ENCODE measurements around the gene S100A14.

S100A14 gene

DNA sequence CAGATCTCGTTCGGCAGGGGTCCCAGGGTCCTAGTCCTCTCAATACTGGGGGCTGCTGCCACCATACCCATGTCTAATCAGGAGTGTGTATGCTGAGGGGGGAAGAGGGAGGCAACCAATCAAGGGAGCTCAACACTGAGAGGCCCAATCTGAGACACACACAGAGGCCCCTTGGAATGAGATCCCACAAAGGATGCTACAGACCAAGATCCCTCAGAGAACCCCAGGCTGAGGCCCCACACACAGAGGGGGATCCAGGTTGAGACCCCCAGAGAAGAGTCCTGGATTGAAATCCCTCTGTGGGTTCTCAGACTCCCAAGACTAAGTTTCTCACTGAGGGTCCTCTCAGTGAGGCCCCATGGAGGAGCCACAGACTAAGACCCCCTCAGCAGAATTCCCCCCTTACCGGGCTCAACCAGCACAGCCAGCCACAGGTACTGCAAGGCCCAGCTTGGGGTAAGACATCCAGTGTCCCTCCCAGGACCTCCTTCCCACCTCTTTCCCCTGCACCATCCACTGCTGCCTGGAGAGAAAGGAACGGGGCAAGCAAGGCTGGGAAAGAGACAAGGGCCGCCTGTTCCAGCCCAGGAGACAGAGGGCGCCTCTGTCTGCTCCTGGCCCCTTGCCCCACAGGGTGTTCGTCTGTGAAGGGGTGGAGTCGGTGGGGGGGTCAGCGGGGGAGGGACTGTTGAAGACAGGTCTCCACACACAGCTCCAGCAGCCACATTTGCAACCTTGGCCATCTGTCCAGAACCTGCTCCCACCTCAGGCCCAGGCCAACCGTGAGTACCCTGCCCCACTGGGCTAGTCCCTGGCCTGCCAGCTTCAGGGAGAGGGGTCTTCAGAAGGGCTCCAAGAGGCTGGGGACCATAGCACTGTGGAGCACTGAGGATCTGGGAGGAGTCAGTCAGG lies 11.8 kb upstream of the S100A14 start, which contains the start of gene S100A1:
TSS of gene S100A1 (plus strand) at position 720 of the 912 bp plus-strand sequence. CDS start 2,088 bp downstream, outside the sequence.
- peaks cover 16% of the 10 kb centered on the region for H3K36me3 Mint-ChIP-seq (ENCODE audit: low read depth)
- no peaks in the 10 kb centered on the region for H3K27me3 Mint-ChIP-seq (ENCODE audit: low read depth)
- H3K9me3 Mint-ChIP-seq: no peaks in the 10 kb centered on the region
- H3K4me1 Mint-ChIP-seq: peaks cover 62% of the 10 kb centered on the region
- TF ChIP-seq CTCF (IDR thresholded peaks at IDR 0.05; ENCODE audit: unreplicated experiment in 3 of 3): peak in 2 of 3 experiments; percentile 12 to 75
- peak within 1 kb of the TSS; percentile 96 to 99 (median 98) for H3K27ac Mint-ChIP-seq
- peak within 1 kb of the TSS; percentile 91 to 96 (median 94) for H3K4me3 Mint-ChIP-seq

GRCh38 chr1:153626904-153627714 lies 11.0 kb upstream of the S100A14 start, which contains the start of gene S100A13:
Gene S100A13 (minus strand): TSS chr1:153627505. CDS start chr1:153626472, 1,033 bp downstream.
- Mint-ChIP-seq H3K27ac (peak within 1 kb of the TSS; percentile 96 to 99 (median 98)), H3K27me3 (ENCODE audit: low read depth) (no peaks in the 10 kb centered on the region), H3K4me3 (peak within 1 kb of the TSS; percentile 91 to 96 (median 94)), H3K9me3 (no peaks in the 10 kb centered on the region), H3K4me1 (peaks cover 61% of the 10 kb centered on the region), H3K36me3 (ENCODE audit: low read depth) (peaks cover 24% of the 10 kb centered on the region)
- peak in 2 of 3 experiments; percentile 81 for TF ChIP-seq CTCF (IDR thresholded peaks at IDR 0.05; ENCODE audit: unreplicated experiment in 3 of 3)

GRCh38 chr1:153626477-153626903 lies 10.4 kb upstream of the S100A14 start:
- no peaks in the 10 kb centered on the region for H3K9me3 Mint-ChIP-seq
- H3K27ac Mint-ChIP-seq: peak overlapping the region; percentile 96 to 99 (median 98)
- peaks cover 61% of the 10 kb centered on the region for H3K4me1 Mint-ChIP-seq
- H3K36me3 Mint-ChIP-seq (ENCODE audit: low read depth): peaks cover 24% of the 10 kb centered on the region
- H3K4me3 Mint-ChIP-seq: peak overlapping the region; percentile 91 to 96 (median 94)
- no peaks in the 10 kb centered on the region for H3K27me3 Mint-ChIP-seq (ENCODE audit: low read depth)
- no peak for TF ChIP-seq CTCF (IDR thresholded peaks at IDR 0.05; ENCODE audit: unreplicated experiment in 3 of 3)

- H3K9me3 Mint-ChIP-seq: no peaks in the 10 kb centered on the region
- H3K27ac Mint-ChIP-seq: peak overlapping the region; percentile 85 to 99 (median 94)
- no peak for TF ChIP-seq CTCF (IDR thresholded peaks at IDR 0.05; ENCODE audit: unreplicated experiment in 3 of 3)
- peaks cover 31% of the 10 kb centered on the region for H3K36me3 Mint-ChIP-seq (ENCODE audit: low read depth)
- H3K4me3 Mint-ChIP-seq: peak overlapping the region; percentile 39 to 94 (median 80)
- no peaks in the 10 kb centered on the region for H3K27me3 Mint-ChIP-seq (ENCODE audit: low read depth)
- peaks cover 51% of the 10 kb centered on the region for H3K4me1 Mint-ChIP-seq
Measured at GRCh38 chr1:153624965-153625611, 9.0 kb upstream of the S100A14 start.

- Mint-ChIP-seq H3K9me3 (no peaks in the 10 kb centered on the region), H3K27me3 (ENCODE audit: low read depth) (no peaks in the 10 kb centered on the region), H3K4me1 (peaks cover 37% of the 10 kb centered on the region), H3K36me3 (ENCODE audit: low read depth) (peaks cover 45% of the 10 kb centered on the region), H3K4me3 (peak overlapping the region in 1 of 3 experiments; percentile 25), H3K27ac (peak overlapping the region in 2 of 3 experiments; percentile 26 to 74)
- no peak for TF ChIP-seq CTCF (IDR thresholded peaks at IDR 0.05; ENCODE audit: unreplicated experiment in 3 of 3)
Measured at GRCh38 chr1:153623101-153623500, 7.0 kb upstream of the S100A14 start.
